Activated CD4-positive, alpha-beta T cell treated with anti-CD3 and anti-CD28 coated beads for 36 hours (primary cell): ENCODE results near the gene NAV2. TPM values are rescaled to one million over a fixed set of nuclear protein-coding genes. Genes with fewer than 3 reads are reported as not detected.

Source experiments
- ATAC-seq: fragments of 200-7000 bp; cut with Tn5 transposase; one replicate; pipeline ENCODE4 v1.10.0; 2021; ENCODE audit warnings: mild to moderate bottlenecking, moderate library complexity
- CTCF ChIA-PET: fragments of 350-600 bp; sonication (Branson Sonifier 250); formaldehyde crosslinking; loops from one replicate; lab custom pipeline; 2021; ENCODE audit warnings: antibody characterized with exemption; lab: Charles Lee
- POLR2A ChIA-PET: fragments of 350-600 bp; sonication (Branson Sonifier 250); formaldehyde crosslinking; loops from one replicate; lab custom pipeline; 2021; ENCODE audit warnings: antibody characterized with exemption, inconsistent platforms; lab: Charles Lee
- DNase-seq: peaks from one replicate; pipeline ENCODE4 v3.0.0-alpha.2; 2020
- H3K27ac Mint-ChIP-seq: one replicate; pipeline ENCODE4 v1.8.0; 2021; ENCODE audit warnings: mixed read lengths
- H3K27me3 Mint-ChIP-seq: one replicate; pipeline ENCODE4 v1.8.0; 2021; ENCODE audit warnings: mixed read lengths
- H3K36me3 Mint-ChIP-seq: one replicate; pipeline ENCODE4 v1.8.0; 2021; ENCODE audit warnings: low read depth, mixed read lengths
- H3K4me1 Mint-ChIP-seq: one replicate; pipeline ENCODE4 v1.8.0; 2021; ENCODE audit warnings: mixed read lengths
- H3K4me3 Mint-ChIP-seq: one replicate; pipeline ENCODE4 v1.8.0; 2021; ENCODE audit warnings: mild to moderate bottlenecking, moderate library complexity, mixed read lengths
- H3K9me3 Mint-ChIP-seq: one replicate; pipeline ENCODE4 v1.8.0; 2021; ENCODE audit warnings: low read depth, mixed read lengths
- intact Hi-C, 2 experiments: fragments of 100-400 bp; cut with DNase I in 1 of 2; cut with micrococcal nuclease in 1 of 2; formaldehyde crosslinking; loops; one replicate each; pipeline versions ENCODE4 v1.14.2 to v1.15.1; 2022 to 2024; cut with DNase I, micrococcal nuclease
- total RNA-seq, 2 experiments: library from RNA; stranded (reverse); gene quantifications; one replicate each; pipeline ENCODE4 v1.2.3, GENCODE V29; 2021

The NAV2 gene
- total RNA-seq, 2 experiments from 2014 or later, result 0.54 to 0.55 TPM

- POLR2A ChIA-PET, result no interaction called here
- H3K27ac Mint-ChIP-seq, result no peak overlapping the region
- ATAC-seq, result no peak
- intact Hi-C loops, result no loop called here
- DNase-seq, result no peak
- H3K4me3 Mint-ChIP-seq, result no peak overlapping the region
- H3K36me3 Mint-ChIP-seq, result no peaks in the 10 kb centered on the region
- no peaks in the 10 kb centered on the region for H3K4me1 Mint-ChIP-seq
- H3K9me3 Mint-ChIP-seq, result no peaks in the 10 kb centered on the region
- H3K27me3 Mint-ChIP-seq, result peaks cover 4% of the 10 kb centered on the region
- CTCF ChIA-PET, result interaction anchor here (1.1 kb wide), 1 partner anchor 17 kb away, joined by 3 read pairs; no protein-coding TSS in a partner anchor
Observed at GRCh38 chr11:19864141-19865140, 151.8 kb downstream of the NAV2 start.

GRCh38 chr11:19866037-19866436 is 153.4 kb downstream of the NAV2 start:
- H3K27ac Mint-ChIP-seq, result no peak overlapping the region
- DNase-seq, result no peak
- intact Hi-C loops, result no loop called here
- no peaks in the 10 kb centered on the region for H3K4me1 Mint-ChIP-seq
- peaks cover 4% of the 10 kb centered on the region for H3K27me3 Mint-ChIP-seq
- CTCF ChIA-PET, result no interaction called here
- H3K4me3 Mint-ChIP-seq, result no peak overlapping the region
- POLR2A ChIA-PET, result no interaction called here
- no peaks in the 10 kb centered on the region for H3K36me3 Mint-ChIP-seq
- no peak for ATAC-seq
- no peaks in the 10 kb centered on the region for H3K9me3 Mint-ChIP-seq

- no peaks in the 10 kb centered on the region for H3K9me3 Mint-ChIP-seq
- no peak overlapping the region for H3K4me3 Mint-ChIP-seq
- no peaks in the 10 kb centered on the region for H3K4me1 Mint-ChIP-seq
- no peak for DNase-seq
- peaks cover 4% of the 10 kb centered on the region for H3K27me3 Mint-ChIP-seq
- H3K36me3 Mint-ChIP-seq, result no peaks in the 10 kb centered on the region
- ATAC-seq, result no peak
- ChIA-PET CTCF (no interaction called here), POLR2A (no interaction called here)
- no peak overlapping the region for H3K27ac Mint-ChIP-seq
- intact Hi-C loops, result no loop called here
Observed at GRCh38 chr11:19866521-19866920, 153.9 kb downstream of the NAV2 start.

- DNase-seq (no peak), ATAC-seq (no peak)
- Mint-ChIP-seq H3K4me1 (no peaks in the 10 kb centered on the region), H3K9me3 (no peaks in the 10 kb centered on the region), H3K27ac (no peak overlapping the region), H3K4me3 (no peak overlapping the region), H3K27me3 (peaks cover 4% of the 10 kb centered on the region), H3K36me3 (no peaks in the 10 kb centered on the region)
- ChIA-PET CTCF (no interaction called here), POLR2A (no interaction called here)
- intact Hi-C loops, result no loop called here
Observed at GRCh38 chr11:19867064-19867463, 154.4 kb downstream of the NAV2 start.

- Mint-ChIP-seq H3K27me3 (peaks cover 4% of the 10 kb centered on the region), H3K36me3 (no peaks in the 10 kb centered on the region), H3K9me3 (no peaks in the 10 kb centered on the region), H3K4me1 (no peaks in the 10 kb centered on the region), H3K27ac (no peak overlapping the region), H3K4me3 (no peak overlapping the region)
- intact Hi-C loops, result no loop called here
- ChIA-PET CTCF (no interaction called here), POLR2A (no interaction called here)
- no peak for DNase-seq
- no peak for ATAC-seq
Observed at GRCh38 chr11:19868281-19868821, 155.7 kb downstream of the NAV2 start.

- intact Hi-C loops, result no loop called here
- Mint-ChIP-seq H3K4me3 (no peak overlapping the region), H3K36me3 (no peaks in the 10 kb centered on the region), H3K4me1 (no peaks in the 10 kb centered on the region), H3K27me3 (peaks cover 4% of the 10 kb centered on the region), H3K9me3 (no peaks in the 10 kb centered on the region), H3K27ac (no peak overlapping the region)
- DNase-seq (no peak), ATAC-seq (no peak)
- POLR2A ChIA-PET, result no interaction called here
- CTCF ChIA-PET, result no interaction called here
Observed at GRCh38 chr11:19868871-19869270, 156.2 kb downstream of the NAV2 start.

- H3K9me3 Mint-ChIP-seq, result no peaks in the 10 kb centered on the region
- peaks cover 4% of the 10 kb centered on the region for H3K27me3 Mint-ChIP-seq
- DNase-seq, result no peak
- no peaks in the 10 kb centered on the region for H3K4me1 Mint-ChIP-seq
- H3K27ac Mint-ChIP-seq, result no peak overlapping the region
- H3K36me3 Mint-ChIP-seq, result no peaks in the 10 kb centered on the region
- ChIA-PET POLR2A (no interaction called here), CTCF (no interaction called here)
- ATAC-seq, result no peak
- intact Hi-C loops, result no loop called here
- H3K4me3 Mint-ChIP-seq, result no peak overlapping the region
Observed at GRCh38 chr11:19869466-19869865, 156.8 kb downstream of the NAV2 start.

- no peak for DNase-seq
- H3K4me3 Mint-ChIP-seq, result no peak overlapping the region
- ChIA-PET POLR2A (no interaction called here), CTCF (no interaction called here)
- no peak for ATAC-seq
- H3K36me3 Mint-ChIP-seq, result no peaks in the 10 kb centered on the region
- H3K4me1 Mint-ChIP-seq, result no peaks in the 10 kb centered on the region
- intact Hi-C loops, result no loop called here
- no peak overlapping the region for H3K27ac Mint-ChIP-seq
- H3K9me3 Mint-ChIP-seq, result no peaks in the 10 kb centered on the region
- peaks cover 4% of the 10 kb centered on the region for H3K27me3 Mint-ChIP-seq
Observed at GRCh38 chr11:19869946-19870589, 157.4 kb downstream of the NAV2 start.

- Mint-ChIP-seq H3K27me3 (peaks cover 4% of the 10 kb centered on the region), H3K27ac (no peak overlapping the region), H3K4me1 (no peaks in the 10 kb centered on the region), H3K9me3 (no peaks in the 10 kb centered on the region), H3K4me3 (no peak overlapping the region), H3K36me3 (no peaks in the 10 kb centered on the region)
- no peak for DNase-seq
- intact Hi-C loops, result no loop called here
- ChIA-PET POLR2A (no interaction called here), CTCF (interaction anchor here (0.7 kb wide), 1 partner anchor 56 kb away, joined by 5 read pairs; no protein-coding TSS in a partner anchor)
- ATAC-seq, result no peak
Observed at GRCh38 chr11:19871531-19871930, 158.9 kb downstream of the NAV2 start.

GRCh38 chr11:19872512-19873145 is 160.0 kb downstream of the NAV2 start:
- ATAC-seq, result no peak
- ChIA-PET POLR2A (no interaction called here), CTCF (no interaction called here)
- no peaks in the 10 kb centered on the region for H3K4me1 Mint-ChIP-seq
- no peaks in the 10 kb centered on the region for H3K36me3 Mint-ChIP-seq
- H3K27me3 Mint-ChIP-seq, result peaks cover 2% of the 10 kb centered on the region
- intact Hi-C loops, result no loop called here
- H3K27ac Mint-ChIP-seq, result no peak overlapping the region
- H3K9me3 Mint-ChIP-seq, result no peaks in the 10 kb centered on the region
- no peak for DNase-seq
- H3K4me3 Mint-ChIP-seq, result no peak overlapping the region

- ChIA-PET CTCF (no interaction called here), POLR2A (no interaction called here)
- Mint-ChIP-seq H3K36me3 (no peaks in the 10 kb centered on the region), H3K27ac (no peak overlapping the region), H3K4me3 (no peak overlapping the region), H3K4me1 (no peaks in the 10 kb centered on the region), H3K9me3 (no peaks in the 10 kb centered on the region), H3K27me3 (no peaks in the 10 kb centered on the region)
- intact Hi-C loops, result no loop called here
- no peak for DNase-seq
- no peak for ATAC-seq
Observed at GRCh38 chr11:19873730-19874129, 161.1 kb downstream of the NAV2 start.
